ENCODE measurements around the gene UACA. TPM values are rescaled to one million over a fixed set of nuclear protein-coding genes. Genes with fewer than 3 reads are reported as not detected.

The UACA gene
- total and polyA plus RNA-seq, 8 donors, result 15.4 to 39.5 (median 21.4) TPM

GRCh38 chr15:70615435-70616310 lies 147.7 kb downstream of the UACA start:
- Histone ChIP-seq H3K36me3 (no peaks in the 10 kb centered on the region), H3K4me1 (peaks cover 0 to 5% (median 0%) of the 10 kb centered on the region in 3 donors), H3K27me3 (no peaks in the 10 kb centered on the region), H3K27ac (no peak overlapping the region), H3K4me3 (no peak overlapping the region), H3K9me3 (no peaks in the 10 kb centered on the region)
- TF ChIP-seq CTCF (IDR thresholded peaks at IDR 0.05), result no peak
- intact Hi-C loops (cut with DNase I), result no loop called here
- DNase-seq (no peak), FAIRE-seq (no peak), ATAC-seq (no peak)
- WGBS, 2 donors, result 83 to 91% methylated on average over 9 of the region's 9 CpGs

GRCh38 chr15:70614221-70614620 lies 149.1 kb downstream of the UACA start:
- Histone ChIP-seq H3K9me3 (no peaks in the 10 kb centered on the region), H3K27ac (no peak overlapping the region), H3K27me3 (no peaks in the 10 kb centered on the region), H3K4me1 (peaks cover 0 to 5% (median 0%) of the 10 kb centered on the region in 3 donors), H3K36me3 (no peaks in the 10 kb centered on the region), H3K4me3 (no peak overlapping the region)
- DNase-seq, result no peak
- ATAC-seq, result no peak
- FAIRE-seq, result no peak
- intact Hi-C loops (cut with DNase I), result no loop called here
- TF ChIP-seq CTCF (IDR thresholded peaks at IDR 0.05), result no peak
- WGBS, 2 donors, result 84 to 91% methylated on average over 3 of the region's 3 CpGs

- ATAC-seq, result no peak
- Histone ChIP-seq H3K4me3 (no peak overlapping the region), H3K9me3 (no peaks in the 10 kb centered on the region), H3K4me1 (peaks cover 0 to 5% (median 0%) of the 10 kb centered on the region in 3 donors), H3K36me3 (no peaks in the 10 kb centered on the region), H3K27me3 (no peaks in the 10 kb centered on the region), H3K27ac (no peak overlapping the region)
- 91 to 92% methylated on average over 2 of the region's 2 CpGs for WGBS, 2 donors
- intact Hi-C loops (cut with DNase I), result no loop called here
- FAIRE-seq, result no peak
- DNase-seq, result no peak
- TF ChIP-seq CTCF (IDR thresholded peaks at IDR 0.05), result no peak
These were observed 150.1 kb downstream of the UACA start for GRCh38 chr15:70613271-70613670.

GRCh38 chr15:70611286-70611685 lies 152.1 kb downstream of the UACA start:
- H3K4me3 ChIP-seq, result no peak overlapping the region
- ATAC-seq, result no peak
- WGBS, 2 donors, result 90 to 93% methylated on average over 4 of the region's 4 CpGs
- no peaks in the 10 kb centered on the region for H3K9me3 ChIP-seq
- no peak for FAIRE-seq
- no peaks in the 10 kb centered on the region for H3K36me3 ChIP-seq
- DNase-seq, result no peak
- no peak for TF ChIP-seq CTCF (IDR thresholded peaks at IDR 0.05)
- intact Hi-C loops (cut with DNase I), result no loop called here
- no peaks in the 10 kb centered on the region for H3K4me1 ChIP-seq
- no peaks in the 10 kb centered on the region for H3K27me3 ChIP-seq
- H3K27ac ChIP-seq, result no peak overlapping the region

- DNase-seq, result no peak
- H3K4me3 ChIP-seq, result no peak overlapping the region
- intact Hi-C loops (cut with DNase I), result no loop called here
- no peaks in the 10 kb centered on the region for H3K9me3 ChIP-seq
- H3K36me3 ChIP-seq, result no peaks in the 10 kb centered on the region
- no peak for TF ChIP-seq CTCF (IDR thresholded peaks at IDR 0.05)
- no peaks in the 10 kb centered on the region for H3K27me3 ChIP-seq
- FAIRE-seq, result no peak
- ATAC-seq, result no peak
- peaks cover 0 to 4% (median 0%) of the 10 kb centered on the region in 3 donors for H3K4me1 ChIP-seq
- 94 to 95% methylated on average over 2 of the region's 2 CpGs for WGBS, 2 donors
- H3K27ac ChIP-seq, result no peak overlapping the region
These were observed 152.8 kb downstream of the UACA start for GRCh38 chr15:70610541-70610940.

Data from pancreas (tissue), 10 donors.